Measurements from ENCODE around the gene NT5C3B.
A peak's percentile ranks its signal among the peaks of the same experiment; 100 is the strongest.
"Not testable (repeated sequence)": the region's sequence is repeated elsewhere in the genome, so short reads cannot be mapped to it uniquely, and the experiment has no call there.

The NT5C3B gene

GRCh38 chr17:41863074-41863848, 27.2 kb upstream of the NT5C3B start:
- DNase-seq (ENCODE audit: low read depth): no peak
- no peak for TF ChIP-seq CTCF (conservative IDR thresholded peaks at IDR 0.05; ENCODE audit: low read length)
- H3K4me3 ChIP-seq (ENCODE audit: low read length): peak overlapping the region; percentile 89

- DNase-seq (ENCODE audit: low read depth): no peak
- H3K4me3 ChIP-seq (ENCODE audit: low read length): no peak overlapping the region
- TF ChIP-seq CTCF (conservative IDR thresholded peaks at IDR 0.05; ENCODE audit: low read length): no peak
Observed at GRCh38 chr17:41860254-41860931, 24.4 kb upstream of the NT5C3B start.

- not testable (repeated sequence) for DNase-seq (ENCODE audit: low read depth); H3K4me3 ChIP-seq (ENCODE audit: low read length)
Observed at GRCh38 chr17:41851382-41851781, 15.3 kb upstream of the NT5C3B start.

GRCh38 chr17:41849251-41849990, 13.4 kb upstream of the NT5C3B start:
- H3K4me3 ChIP-seq (ENCODE audit: low read length): no peak overlapping the region
- no peak for DNase-seq (ENCODE audit: low read depth)
- TF ChIP-seq CTCF (conservative IDR thresholded peaks at IDR 0.05; ENCODE audit: low read length): no peak

- no peak for DNase-seq (ENCODE audit: low read depth)
- TF ChIP-seq CTCF (conservative IDR thresholded peaks at IDR 0.05; ENCODE audit: low read length): no peak
- H3K4me3 ChIP-seq (ENCODE audit: low read length): no peak overlapping the region
Observed at GRCh38 chr17:41848788-41849187, 12.8 kb upstream of the NT5C3B start.

- no peak for TF ChIP-seq CTCF (conservative IDR thresholded peaks at IDR 0.05; ENCODE audit: low read length)
- DNase-seq (ENCODE audit: low read depth): no peak
- H3K4me3 ChIP-seq (ENCODE audit: low read length): no peak overlapping the region
Observed at GRCh38 chr17:41844971-41845370, 8.9 kb upstream of the NT5C3B start.

GRCh38 chr17:41840781-41841180, 4.7 kb upstream of the NT5C3B start:
- H3K4me3 ChIP-seq (ENCODE audit: low read length); DNase-seq (ENCODE audit: low read depth): not testable (repeated sequence)

- not testable (repeated sequence) for DNase-seq (ENCODE audit: low read depth); H3K4me3 ChIP-seq (ENCODE audit: low read length)
Observed at GRCh38 chr17:41839448-41839847, 3.4 kb upstream of the NT5C3B start.

Data from AG10803 (cell line).